ENCODE measurements around the gene TSC22D3.

Gene TSC22D3

GRCh38 chrX:107758231-107758766 is 17.3 kb downstream of the TSC22D3 start:
- DNase-seq = no peak

- DNase-seq = no peak
These were observed 19.9 kb downstream of the TSC22D3 start for GRCh38 chrX:107755721-107756120.

- DNase-seq = no peak
These were observed 22.4 kb downstream of the TSC22D3 start for GRCh38 chrX:107753187-107753586.

GRCh38 chrX:107752714-107753113 is 22.9 kb downstream of the TSC22D3 start:
- no peak for DNase-seq

GRCh38 chrX:107752043-107752442 is 23.5 kb downstream of the TSC22D3 start:
- no peak for DNase-seq

- no peak for DNase-seq
These were observed 24.6 kb downstream of the TSC22D3 start for GRCh38 chrX:107750861-107751445.

- DNase-seq = no peak
These were observed 25.3 kb downstream of the TSC22D3 start for GRCh38 chrX:107750263-107750662.

- no peak for DNase-seq
These were observed 27.1 kb downstream of the TSC22D3 start for GRCh38 chrX:107748506-107748905.

- DNase-seq = no peak
These were observed 27.9 kb downstream of the TSC22D3 start for GRCh38 chrX:107747596-107748161.

GRCh38 chrX:107744868-107745267 is 30.7 kb downstream of the TSC22D3 start:
- DNase-seq = no peak

GRCh38 chrX:107743995-107744394 is 31.6 kb downstream of the TSC22D3 start:
- no peak for DNase-seq

GRCh38 chrX:107742700-107743191 is 32.8 kb downstream of the TSC22D3 start:
- no peak for DNase-seq

GRCh38 chrX:107741404-107741790 is 34.2 kb downstream of the TSC22D3 start:
- DNase-seq = no peak

- DNase-seq = no peak
These were observed 36.0 kb downstream of the TSC22D3 start for GRCh38 chrX:107739541-107739940.

GRCh38 chrX:107738768-107739167 is 36.8 kb downstream of the TSC22D3 start:
- no peak for DNase-seq

GRCh38 chrX:107738272-107738671 is 37.3 kb downstream of the TSC22D3 start:
- no peak for DNase-seq

GRCh38 chrX:107736781-107737531 is 38.6 kb downstream of the TSC22D3 start:
- no peak for DNase-seq

- no peak for DNase-seq
These were observed 40.9 kb downstream of the TSC22D3 start for GRCh38 chrX:107734646-107735045.

- no peak for DNase-seq
These were observed 41.9 kb downstream of the TSC22D3 start for GRCh38 chrX:107733686-107734085.

- DNase-seq = no peak
These were observed 43.6 kb downstream of the TSC22D3 start for GRCh38 chrX:107731831-107732502.

- no peak for DNase-seq
These were observed 44.4 kb downstream of the TSC22D3 start for GRCh38 chrX:107730991-107731766.

GRCh38 chrX:107730298-107730655 is 45.3 kb downstream of the TSC22D3 start:
- DNase-seq = no peak
